NCI-H1436 treated with DMSO at 0.1 percent for 48 hours (cell line): Measurements from ENCODE around the gene CLNK.

Experiments
- DNase-seq: peaks from one replicate; lab custom pipeline; 2025; lab: John Stamatoyannopoulos, UW

Gene CLNK, protein sequence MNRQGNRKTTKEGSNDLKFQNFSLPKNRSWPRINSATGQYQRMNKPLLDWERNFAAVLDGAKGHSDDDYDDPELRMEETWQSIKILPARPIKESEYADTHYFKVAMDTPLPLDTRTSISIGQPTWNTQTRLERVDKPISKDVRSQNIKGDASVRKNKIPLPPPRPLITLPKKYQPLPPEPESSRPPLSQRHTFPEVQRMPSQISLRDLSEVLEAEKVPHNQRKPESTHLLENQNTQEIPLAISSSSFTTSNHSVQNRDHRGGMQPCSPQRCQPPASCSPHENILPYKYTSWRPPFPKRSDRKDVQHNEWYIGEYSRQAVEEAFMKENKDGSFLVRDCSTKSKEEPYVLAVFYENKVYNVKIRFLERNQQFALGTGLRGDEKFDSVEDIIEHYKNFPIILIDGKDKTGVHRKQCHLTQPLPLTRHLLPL

DNA sequence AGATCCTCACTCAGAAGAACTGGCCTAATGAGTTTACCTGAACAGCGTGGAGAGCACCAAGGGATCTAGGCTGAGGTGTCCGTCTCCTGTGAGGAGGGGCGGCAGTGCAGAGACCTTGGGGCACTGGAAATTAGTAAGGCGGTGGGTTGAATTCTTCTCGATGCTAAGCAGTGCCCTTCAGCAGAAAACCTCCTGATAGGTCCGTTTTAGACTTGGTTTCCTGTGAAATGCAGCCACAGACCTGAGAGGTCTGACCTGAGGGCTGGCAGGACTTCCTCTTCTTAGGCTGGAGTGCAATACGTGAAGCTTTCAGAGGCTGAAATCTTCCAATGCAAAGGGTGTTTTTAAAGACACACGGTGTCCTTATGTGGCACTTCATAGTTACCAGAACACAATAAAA lies at the start of gene CLNK:
Gene CLNK, minus strand, starts transcription at position 138 of the 400 bp plus-strand sequence. CDS start 16,899 bp downstream, outside the sequence.
- DNase-seq: no peak

DNA sequence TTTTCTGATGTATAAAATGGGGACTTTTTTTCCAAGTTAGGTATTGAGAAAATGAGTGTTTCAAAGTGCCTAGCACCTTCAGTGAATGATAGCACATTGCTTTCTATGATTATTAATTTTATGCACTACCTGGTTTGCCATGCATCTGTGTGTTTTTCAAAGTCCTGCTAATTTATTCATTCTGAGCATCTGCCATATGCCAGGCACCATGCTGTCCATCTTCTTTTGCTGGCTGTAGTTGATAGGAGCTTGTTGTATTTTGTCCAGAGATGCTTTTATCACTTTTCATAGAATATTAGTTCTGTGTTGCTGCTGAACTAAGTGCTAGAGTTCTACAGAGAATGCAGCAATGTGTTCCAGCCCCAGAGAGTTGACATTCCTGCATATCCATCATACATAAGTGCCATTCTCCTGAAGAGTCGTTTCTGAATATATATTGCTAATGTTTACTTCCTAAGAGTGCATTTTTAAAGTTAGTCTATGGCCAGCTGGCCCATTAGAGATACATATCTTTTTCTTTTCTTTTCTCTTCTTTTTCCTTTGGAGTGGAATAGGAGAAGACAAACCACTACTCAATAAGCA lies 49.0 kb upstream of the CLNK start:
- no peak for DNase-seq

DNA sequence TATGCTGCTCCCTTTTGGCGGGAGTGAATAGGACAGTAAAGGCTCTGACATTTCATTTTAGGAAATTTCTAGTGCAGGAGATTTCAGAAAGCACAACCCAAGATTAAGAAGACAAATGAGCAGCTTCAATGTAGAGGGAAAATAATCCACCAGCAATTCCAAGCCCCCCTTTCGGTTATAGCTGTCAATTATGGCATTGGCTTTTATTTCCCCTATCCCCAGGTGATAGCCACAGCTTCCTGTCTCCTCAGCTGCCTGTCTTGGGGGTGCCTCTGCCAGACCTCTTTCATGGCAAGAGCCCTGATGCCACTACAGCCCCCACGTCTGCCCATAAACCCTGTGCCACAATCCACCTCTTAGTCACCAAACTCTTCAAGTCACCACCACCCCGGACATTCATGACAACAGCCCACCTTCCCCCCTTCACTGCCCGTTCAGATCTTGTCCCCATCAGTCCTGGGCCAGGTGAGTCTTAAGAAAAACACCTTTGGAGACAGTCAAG lies 48.4 kb upstream of the CLNK start:
- no peak for DNase-seq

DNA sequence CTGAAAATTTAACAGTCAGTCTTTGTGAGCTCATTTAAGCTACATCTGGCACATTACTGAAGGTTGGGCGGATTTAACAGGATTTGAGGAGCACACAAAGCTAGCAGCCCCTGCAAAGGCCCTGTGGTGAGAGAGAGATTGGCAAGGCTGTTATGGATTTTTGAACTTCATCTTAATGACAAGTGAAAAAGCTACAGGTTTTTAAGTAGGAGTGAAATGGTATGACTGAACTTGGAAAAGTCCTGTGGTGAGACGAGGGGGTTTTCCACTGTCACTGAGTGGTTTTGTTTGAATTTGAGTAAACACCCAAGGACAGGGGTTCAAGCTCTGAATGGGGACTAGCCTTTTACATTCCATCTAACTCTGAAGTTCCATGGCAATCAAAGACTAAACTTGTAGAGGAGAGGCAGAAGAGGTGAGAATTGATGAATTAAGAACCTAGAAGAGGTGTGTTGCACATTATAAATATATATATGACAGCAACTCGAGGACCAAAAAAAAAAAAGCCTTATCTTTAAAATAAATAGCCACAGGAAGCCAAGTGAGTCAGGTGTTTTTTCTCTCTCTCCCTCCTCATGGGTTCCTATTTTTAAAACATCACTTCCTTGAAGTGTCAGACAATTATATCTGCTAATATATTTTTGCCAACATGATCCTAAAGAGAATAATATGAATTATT lies 47.8 kb upstream of the CLNK start:
- no peak for DNase-seq

DNA sequence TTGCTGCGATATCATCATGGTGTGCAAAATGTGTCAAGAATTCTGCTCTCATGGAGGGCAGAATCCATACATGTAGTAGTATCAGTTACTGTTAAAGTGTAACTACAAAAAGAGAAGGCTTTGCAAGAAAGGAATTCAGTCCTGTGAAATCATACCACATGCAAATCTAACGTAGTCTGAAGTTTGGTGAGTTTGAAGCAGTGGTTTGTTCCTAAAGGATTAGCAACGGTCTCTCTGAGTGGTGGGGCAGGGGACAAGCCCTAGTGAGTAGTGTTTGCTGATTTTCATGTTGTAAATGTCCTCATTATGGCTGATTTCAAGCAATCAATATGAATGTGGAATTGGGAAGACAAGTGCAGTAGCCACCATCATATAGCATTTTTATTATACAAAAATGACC lies 47.1 kb upstream of the CLNK start:
- DNase-seq: no peak

DNA sequence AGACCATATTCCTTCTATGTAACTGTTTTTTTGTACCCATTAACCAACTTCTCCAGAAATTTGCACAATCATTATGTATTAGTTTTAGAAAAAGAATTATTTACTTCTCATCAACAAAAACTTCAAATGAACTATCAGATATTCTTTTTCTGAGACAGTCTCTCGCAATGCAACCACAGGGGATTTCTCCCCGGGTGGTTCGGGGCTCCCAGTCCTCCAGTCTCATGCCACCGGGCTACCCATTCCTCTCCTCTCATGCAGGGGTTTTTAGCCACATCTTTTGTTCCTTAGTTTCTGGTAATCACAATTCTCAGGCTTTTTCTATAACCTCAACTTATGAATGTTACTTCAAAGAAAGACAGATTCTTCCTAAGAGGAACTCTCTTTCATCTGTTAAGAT lies 46.6 kb upstream of the CLNK start:
- no peak for DNase-seq

DNA sequence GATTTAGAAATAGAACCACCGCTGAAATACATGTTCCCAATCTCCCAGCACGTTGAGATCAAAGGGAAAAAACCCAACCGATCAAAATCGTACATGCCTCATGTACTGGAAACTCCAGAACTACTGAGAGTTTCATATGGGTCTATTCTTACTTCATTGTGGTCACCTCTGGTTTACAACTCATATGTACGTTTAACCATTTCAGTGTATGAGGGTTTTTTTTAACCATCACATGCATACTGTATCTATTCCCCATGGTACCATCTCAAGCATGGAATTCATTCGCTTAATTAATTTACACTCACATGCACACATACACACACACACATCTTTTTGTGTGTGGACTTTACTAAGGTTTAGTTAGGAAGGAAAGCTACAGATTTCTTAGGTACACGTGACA lies 46.0 kb upstream of the CLNK start:
- no peak for DNase-seq

DNA sequence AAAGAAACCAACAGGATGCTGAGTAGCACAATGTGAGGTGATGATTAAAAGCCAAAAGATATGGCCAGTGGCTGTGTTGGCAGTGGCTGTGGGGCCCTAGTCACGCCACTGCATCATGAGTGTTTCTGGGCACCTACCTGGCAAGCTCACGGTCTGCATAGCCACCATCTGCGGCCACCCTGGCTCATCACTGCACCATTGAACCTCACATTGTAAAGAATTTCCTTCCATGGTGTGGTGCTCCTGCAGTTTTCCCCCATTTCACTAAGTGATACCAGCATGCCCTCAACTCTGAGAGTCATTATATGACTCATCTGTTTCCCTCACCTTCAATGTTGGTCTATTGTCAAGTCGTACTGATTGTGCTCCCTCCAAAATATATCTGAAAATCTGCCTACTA lies 45.5 kb upstream of the CLNK start:
- DNase-seq: no peak

DNA sequence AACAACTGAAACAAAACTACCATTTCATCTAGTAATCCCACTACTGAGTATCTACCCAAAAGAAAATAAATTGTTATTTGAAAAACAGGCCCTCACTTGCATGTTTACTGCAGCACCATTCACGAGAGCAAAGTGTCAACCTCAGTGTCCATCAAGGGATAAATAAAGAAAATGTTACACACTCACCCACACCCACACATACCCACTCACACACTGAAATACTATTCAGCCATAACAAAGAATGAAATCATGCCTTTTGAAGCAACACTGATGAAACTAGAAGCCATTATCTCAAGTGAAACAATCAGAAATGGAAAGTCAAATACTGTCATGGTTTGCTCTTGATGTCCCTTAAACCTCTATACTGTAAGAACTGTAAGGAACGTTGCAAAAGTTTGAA lies 44.8 kb upstream of the CLNK start:
- no peak for DNase-seq

DNA sequence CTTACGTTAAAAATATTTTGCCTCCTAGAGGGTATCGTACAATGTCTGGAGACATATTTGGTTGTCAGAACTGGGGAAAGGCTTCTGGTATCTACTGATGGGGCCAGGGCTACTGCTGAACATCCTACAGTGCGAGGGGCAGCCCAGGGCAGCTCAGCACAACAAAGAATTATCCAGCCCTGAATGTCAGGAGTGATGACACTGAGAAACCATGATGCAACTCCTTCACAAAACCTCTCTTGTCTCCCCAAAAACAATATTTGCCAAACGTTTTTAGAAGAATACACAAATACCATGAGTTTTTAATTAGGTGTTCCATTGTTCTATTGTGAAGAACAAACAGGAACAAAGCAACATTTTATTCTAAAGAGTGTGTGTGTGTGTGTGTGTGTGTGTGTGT lies 43.4 kb upstream of the CLNK start:
- no peak for DNase-seq

DNA sequence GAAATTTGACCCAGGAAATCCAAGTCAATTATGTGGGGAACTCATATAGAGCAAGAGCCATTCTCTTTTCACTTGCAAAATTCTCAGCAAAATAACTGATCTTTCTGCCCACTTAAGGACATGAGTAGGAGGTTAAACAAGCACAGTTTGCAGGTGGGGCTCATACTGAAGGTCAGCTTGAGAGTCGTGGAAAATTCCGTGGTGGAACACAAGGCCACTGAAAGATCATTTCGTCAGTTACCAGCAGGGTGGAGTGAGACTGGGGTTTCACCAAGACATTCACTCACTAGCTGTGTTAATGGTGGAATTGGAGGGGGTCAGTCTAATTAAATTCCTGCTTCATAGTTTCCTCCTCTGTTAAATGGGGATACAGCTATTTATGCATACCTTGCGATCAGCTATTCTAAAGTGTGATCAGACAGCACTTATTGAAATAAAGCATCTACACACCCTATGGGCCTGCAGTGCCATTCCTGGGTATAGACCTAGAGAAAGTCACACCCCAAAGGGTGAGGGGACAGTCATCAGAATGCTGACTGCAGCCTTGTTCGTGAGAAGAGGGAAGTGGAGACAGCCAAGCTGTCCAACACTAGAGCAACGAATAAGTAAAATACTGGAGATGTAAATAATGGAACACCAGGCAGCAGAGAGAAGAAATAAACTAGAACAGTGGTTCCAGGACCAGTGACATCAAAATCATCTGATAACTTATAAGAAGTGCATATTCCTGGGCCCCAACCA lies 42.7 kb upstream of the CLNK start:
- no peak for DNase-seq

DNA sequence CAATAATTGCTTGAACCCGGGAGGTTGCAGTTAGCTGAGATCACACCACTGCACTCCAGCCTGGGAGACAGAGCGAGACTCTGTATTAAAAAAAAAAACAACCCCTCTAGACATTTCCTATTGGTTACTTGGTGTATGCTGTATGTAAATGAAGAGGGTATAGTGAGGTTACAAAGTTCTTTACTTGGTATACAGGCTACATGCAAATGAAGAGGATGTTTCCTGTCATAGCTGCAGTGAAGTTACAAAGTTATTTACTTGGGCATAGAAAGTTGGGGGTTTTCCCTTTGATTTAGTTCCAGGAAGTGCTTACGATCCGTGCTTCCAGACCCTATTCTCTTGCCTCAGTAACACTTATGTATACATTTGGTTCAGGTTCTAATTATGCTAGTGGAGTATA lies 38.4 kb upstream of the CLNK start:
- DNase-seq: no peak

DNA sequence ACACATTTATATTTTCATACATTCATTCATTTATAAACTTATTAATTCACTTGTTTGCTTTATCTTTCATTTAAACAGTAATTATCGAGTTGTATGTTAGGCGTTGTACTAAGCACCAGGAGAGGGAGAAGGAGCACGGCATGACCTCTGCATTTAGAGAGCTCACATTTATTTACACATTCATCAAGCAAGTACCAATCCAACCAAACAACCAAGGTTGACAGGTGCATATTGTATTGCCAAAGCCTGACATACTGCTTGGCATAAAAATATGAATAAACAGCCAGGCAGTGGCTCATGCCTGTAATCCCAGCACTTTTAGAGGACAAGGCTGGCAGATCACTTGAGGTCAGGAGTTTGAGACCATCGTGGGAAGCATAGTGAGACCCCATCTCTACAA lies 37.0 kb upstream of the CLNK start:
- no peak for DNase-seq

DNA sequence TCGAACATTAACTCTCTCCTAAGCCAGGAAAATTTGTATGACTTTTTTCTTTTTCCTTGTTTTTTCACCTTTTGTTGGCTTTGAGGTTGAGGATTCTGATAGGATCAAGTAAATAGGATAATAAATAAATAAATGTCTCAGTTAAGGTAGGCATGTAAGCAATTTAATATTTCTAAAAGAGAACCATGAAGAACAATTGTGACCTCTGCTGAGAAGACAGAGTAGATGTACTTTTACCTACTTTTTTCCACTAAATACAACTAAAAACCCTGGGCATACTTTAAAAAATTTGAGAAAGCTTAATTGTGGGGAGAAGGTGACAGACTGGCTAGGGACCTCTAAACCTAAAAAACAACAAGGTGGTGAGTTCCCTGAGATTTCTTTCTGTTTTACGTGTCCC lies 31.6 kb upstream of the CLNK start:
- DNase-seq: no peak

DNA sequence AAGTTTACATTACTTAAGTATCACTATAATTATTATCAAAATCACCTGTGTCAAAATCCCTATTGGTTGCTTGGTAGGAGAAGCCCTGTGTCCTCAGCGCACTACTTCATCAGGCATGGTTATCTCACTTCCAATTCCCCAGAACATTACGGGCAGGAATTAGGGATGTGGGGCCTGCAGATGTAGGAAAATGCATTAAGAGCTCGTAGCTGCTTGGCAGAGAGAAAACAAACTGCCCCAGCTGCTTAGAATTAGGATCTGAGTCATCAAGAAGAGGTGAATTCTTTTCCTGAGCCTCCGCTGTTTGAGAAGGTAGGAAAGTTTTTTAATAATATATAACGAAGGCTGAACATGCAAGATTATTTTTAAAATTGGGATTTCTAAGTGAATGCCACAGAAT lies 31.1 kb upstream of the CLNK start:
- no peak for DNase-seq

DNA sequence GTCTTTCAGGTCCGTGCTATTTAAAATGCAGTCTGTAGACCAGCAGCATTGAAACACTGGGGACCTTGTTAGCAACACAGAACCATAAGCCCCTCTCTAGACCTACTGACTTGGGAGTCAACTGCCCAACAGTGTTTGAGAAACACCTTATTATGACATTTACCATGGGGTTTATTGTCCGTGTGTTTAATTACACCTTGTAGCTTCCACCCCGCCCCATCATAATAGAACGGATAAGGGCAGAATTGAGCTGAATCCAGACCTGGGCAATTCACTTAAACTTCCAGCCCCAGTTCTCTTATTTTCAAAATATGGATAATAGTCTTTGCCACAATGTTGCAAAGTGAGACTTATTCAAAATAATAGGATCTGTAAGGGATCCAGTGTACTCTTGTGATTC lies 30.6 kb upstream of the CLNK start:
- no peak for DNase-seq

DNA sequence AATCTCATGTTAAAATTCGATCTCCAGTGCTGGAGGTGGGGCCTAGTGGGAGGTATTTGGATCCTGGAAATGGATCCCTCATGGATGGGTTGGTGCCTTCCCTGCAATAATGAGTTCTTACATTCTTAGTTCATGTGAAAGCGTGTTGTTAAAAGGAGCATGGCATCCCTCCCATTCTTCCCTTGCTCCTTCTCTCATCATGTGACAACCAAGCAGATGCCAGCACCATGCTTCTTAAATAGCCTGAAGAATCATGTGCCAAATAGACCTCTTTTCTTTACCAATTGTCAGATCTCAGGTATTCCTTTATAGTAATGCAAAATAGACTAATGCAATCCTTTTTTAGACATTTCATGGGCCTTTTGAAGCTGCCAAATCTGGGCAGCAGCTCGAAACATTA lies 29.0 kb upstream of the CLNK start:
- DNase-seq: no peak

DNA sequence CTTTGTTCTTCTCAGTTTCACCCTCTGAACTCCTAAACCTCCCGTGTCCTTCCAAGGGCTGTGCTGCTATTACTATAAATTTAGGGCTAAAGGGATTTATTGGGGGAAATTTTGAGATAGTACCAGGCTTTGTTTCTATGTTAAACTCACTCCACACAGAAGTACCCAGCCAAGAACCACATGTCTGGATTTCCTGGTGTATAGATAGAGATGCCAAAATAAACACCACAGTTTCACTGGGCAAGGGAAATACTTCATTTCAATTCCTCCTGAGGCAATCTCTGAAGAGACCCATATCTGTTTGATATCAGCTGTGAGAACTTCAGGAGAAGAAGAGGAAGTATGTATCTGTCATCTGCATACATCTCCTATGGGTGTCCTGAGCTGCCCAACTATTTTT lies 21.7 kb upstream of the CLNK start:
- no peak for DNase-seq

DNA sequence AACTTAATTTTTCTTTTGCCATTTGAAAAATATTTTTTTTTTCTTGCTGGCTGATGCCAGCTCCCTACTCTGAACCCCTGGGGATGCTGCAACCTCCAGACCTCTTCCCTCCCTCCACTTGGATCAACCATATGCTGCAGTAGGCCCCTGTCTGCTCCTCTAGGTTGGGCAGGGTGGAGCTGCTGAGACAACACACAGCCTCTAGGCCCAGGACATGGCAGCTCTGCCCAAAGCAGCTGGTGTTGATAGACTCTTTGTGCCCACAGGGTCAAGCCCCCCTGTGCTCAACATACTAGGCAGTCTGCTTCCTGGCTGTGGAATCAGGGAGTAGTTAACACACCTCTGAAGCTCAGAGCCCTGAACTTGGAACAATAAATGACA lies 19.9 kb upstream of the CLNK start:
- DNase-seq: no peak

DNA sequence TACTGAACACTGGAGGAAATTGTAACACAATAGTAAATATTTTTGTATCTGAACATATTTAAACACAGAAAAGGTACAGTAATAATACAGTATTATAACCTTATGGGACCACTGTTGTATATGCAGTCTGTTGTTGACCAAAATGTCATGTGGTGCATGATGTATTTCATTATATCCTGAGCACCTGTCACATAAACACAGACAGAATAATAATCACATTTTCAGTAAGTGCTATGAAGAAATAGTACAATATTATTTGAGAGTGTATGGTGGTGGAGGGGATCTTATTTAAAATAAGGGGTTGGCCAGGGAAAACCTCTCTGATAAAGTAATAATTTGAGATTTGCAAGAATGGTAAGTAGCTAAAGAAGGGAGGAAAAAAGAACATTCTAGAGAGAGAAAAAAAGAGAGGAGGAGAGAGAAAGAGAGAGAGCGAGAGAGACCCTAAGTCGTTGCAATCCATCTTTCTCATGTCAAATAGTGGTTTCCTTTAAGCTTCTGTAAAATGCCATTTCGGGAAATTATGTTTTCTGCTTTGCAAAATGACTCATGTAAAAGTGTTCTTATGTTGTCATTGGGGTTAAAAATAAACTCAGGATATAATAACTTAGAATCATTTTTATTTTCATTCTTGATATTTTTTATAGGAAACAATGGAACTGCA lies 19.3 kb upstream of the CLNK start:
- no peak for DNase-seq

DNA sequence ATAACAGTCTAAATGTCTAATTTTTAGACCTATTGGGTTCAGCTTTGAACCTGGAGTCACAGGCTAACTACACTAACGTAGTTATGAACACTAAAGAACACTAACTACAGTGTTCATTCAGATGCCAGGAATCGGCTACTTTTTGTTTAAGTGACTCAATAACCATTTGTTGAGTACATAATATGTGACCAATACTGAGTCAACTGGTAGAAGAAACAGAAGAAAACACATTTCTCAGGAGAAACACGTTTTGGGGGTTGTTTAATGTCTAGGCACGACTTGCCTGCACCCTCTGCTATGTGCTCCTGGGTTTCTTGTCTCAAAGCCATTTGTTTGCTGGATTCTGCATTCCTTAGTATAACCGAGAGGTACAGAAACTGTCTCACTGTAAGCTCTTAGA lies 18.6 kb upstream of the CLNK start:
- no peak for DNase-seq
